ENCODE data around the gene GALC.

Gene GALC

DNA sequence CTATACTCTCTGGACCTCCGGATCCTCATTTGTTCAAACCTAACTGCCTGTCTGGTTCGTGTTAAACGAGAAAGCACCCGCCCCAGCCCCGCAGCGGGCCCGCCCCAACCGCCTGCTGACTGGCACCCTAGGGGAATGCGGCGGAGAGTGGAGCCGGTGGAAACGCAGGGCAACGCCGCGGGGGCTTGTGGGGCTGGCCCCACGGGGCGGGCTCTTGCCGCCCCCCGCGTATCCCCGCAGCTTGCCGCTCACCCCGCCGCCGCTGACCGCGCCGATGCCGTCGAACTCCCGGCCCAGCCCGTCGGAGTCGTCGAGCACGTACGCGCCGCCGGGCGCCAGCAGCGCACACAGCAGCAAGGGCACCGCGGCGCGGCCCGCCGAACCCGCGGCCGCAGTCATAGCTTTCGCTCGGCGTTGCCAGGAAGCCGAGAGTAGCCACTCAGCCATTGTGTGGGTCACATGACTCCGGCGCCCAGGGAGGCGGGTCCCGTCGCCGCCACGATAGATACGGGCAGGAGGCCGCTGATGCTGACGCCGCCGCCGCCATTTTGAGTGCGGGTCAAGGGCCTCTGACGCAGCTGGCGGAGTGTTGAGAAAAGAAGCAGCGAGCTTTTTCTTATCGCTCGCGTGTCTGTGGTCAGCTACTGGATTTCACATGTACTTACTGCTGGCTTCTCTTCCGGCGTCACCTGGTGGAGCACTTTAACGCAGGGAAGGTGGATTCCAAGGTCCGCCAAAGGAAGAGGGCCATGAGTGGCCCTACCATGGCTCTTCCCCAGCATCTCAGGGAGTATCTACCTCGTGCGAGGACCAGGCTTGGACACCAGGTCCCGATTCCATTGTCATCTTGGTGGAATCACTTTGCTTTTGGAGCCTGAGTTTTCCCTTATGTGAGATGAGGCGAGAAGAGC lies at the start of gene GALC:
GALC (minus strand) TSS at position 465 of the 911 bp plus-strand sequence; CDS start at position 447, 18 bp downstream.
- Histone ChIP-seq H3K4me3 (peak within 1 kb of the TSS; percentile 98), H3K27ac (peak within 1 kb of the TSS; percentile 92 to 98)
- DNase-seq (ENCODE audit: low spot score), result peak; percentile 97
- TF ChIP-seq, protein P1, sequence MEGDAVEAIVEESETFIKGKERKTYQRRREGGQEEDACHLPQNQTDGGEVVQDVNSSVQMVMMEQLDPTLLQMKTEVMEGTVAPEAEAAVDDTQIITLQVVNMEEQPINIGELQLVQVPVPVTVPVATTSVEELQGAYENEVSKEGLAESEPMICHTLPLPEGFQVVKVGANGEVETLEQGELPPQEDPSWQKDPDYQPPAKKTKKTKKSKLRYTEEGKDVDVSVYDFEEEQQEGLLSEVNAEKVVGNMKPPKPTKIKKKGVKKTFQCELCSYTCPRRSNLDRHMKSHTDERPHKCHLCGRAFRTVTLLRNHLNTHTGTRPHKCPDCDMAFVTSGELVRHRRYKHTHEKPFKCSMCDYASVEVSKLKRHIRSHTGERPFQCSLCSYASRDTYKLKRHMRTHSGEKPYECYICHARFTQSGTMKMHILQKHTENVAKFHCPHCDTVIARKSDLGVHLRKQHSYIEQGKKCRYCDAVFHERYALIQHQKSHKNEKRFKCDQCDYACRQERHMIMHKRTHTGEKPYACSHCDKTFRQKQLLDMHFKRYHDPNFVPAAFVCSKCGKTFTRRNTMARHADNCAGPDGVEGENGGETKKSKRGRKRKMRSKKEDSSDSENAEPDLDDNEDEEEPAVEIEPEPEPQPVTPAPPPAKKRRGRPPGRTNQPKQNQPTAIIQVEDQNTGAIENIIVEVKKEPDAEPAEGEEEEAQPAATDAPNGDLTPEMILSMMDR (IDR thresholded peaks at IDR 0.05), result no peak

DNA sequence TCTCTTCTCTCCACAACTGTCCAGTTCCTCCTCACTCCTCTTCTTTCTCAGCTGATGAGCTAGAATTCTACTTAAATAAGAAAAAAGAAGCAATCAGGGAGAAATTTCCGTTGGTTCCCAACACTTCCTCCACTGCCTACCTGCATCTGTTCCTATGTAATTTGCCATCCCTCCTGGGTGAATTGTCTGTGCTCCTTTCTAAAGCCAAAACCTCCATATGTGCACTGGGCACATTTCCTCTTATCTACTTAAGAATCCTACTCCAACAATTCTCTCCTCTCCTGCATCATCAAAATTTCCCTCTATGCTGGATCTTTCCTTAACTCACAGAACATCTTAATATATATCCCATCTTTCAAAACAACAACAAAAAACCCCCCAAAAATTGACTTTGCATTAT lies 47.2 kb upstream of the GALC start:
- Histone ChIP-seq H3K27ac (no peak overlapping the region), H3K4me3 (no peak overlapping the region)
- DNase-seq (ENCODE audit: low spot score), result no peak
- TF ChIP-seq, protein P1 (IDR thresholded peaks at IDR 0.05), result no peak

DNA sequence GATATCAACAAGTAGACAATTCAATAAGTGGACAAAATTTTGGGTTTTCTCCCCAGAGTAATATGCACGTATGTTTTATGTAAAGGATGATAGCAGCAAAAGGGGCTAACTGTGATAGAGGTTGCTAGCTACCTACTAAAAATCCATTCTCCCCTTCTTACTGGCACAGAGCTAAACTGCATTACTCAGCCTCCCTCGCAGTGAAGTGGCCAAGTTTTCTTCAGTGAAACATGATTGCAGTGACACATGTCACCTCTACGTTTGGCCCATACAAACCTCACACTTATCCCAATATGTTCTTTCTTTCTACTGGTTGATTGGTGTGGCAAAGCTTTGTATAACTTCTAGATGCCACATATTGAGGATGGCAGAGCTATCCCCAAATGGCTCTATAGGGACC lies 46.2 kb upstream of the GALC start:
- Histone ChIP-seq H3K4me3 (no peak overlapping the region), H3K27ac (no peak overlapping the region)
- no peak for DNase-seq (ENCODE audit: low spot score)
- TF ChIP-seq, protein P1 (IDR thresholded peaks at IDR 0.05), result no peak

DNA sequence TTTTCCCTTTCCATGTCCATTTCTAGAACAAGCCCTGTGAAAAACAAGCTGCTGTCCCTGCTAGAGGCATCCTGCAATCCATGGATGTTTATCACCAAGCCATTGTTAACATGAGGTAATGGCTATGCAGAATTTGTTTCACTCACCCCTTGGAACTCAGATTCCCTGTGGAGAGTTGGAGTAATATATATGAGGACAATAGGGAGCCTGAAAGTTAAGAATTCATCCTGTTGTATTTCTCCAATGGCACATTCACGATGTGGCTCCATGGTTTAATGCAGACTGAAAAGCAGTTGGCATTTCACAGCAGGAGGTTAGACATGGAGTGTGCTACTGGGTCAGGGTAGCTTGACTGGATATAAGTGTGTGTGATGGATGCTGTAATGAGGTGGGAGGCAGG lies 44.3 kb upstream of the GALC start:
- H3K4me3 ChIP-seq, result no peak overlapping the region
- TF ChIP-seq, protein P1 (IDR thresholded peaks at IDR 0.05), result no peak
- H3K27ac ChIP-seq, result no peak overlapping the region
- no peak for DNase-seq (ENCODE audit: low spot score)

DNA sequence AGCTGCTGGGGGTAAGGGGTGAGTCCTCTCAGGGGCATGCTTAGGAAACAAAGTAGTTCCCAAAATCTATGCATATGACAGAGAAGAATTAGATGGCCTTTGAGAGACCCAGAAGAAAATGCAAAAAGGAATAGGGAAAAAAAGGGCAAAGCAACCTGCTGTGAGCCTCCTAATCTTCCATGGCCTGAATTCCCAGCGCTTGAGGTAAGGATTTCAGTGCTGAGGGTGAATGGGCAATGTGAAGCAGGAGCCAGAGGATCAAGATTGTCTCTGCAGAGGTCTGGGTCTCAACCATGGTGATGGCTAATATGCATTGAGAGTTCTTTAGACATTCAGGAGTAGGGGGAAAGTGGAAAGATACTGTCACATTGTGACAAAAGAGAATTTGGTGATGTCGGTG lies 43.4 kb upstream of the GALC start:
- Histone ChIP-seq H3K27ac (no peak overlapping the region), H3K4me3 (no peak overlapping the region)
- no peak for DNase-seq (ENCODE audit: low spot score)
- TF ChIP-seq, protein P1 (IDR thresholded peaks at IDR 0.05), result no peak

DNA sequence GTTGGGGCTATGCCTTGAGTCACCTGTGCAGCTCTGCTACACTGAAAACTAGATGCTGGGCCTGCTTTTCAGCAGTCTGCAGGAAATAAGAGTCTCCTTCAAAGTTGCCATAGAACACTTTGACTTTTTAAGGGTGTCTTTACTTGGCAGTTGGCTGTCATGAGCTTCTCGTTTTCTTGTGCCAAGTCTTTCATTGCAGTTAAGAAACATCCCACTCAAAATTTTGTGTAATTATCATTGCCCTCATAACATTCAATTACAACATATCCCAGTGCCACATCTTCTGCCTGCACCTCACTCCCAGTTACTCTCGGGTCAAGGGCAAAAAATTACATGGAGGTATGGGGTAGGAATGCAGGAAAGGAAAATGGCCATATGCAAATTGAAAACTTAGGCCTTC lies 41.1 kb upstream of the GALC start:
- Histone ChIP-seq H3K27ac (no peak overlapping the region), H3K4me3 (no peak overlapping the region)
- TF ChIP-seq, protein P1 (IDR thresholded peaks at IDR 0.05), result no peak
- no peak for DNase-seq (ENCODE audit: low spot score)

DNA sequence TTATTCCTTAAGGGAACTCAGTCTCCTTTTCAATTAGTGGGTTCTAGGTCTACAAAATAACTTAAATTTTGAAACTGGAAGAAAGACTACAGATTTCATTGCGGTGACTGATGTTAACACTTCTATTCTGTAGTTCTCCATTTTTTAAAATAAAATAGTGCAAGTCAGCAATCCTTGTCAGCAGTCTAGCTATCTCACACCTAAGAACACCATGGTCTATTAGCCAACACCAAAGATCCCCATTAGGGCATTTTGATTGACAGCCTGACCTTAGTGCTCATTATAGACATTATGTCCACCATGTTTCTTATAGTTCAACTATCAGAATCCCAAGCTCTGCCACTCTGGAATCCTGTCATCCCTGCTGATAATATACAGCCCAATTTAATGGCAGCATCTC lies 39.4 kb upstream of the GALC start:
- TF ChIP-seq, protein P1 (IDR thresholded peaks at IDR 0.05), result no peak
- Histone ChIP-seq H3K4me3 (no peak overlapping the region), H3K27ac (no peak overlapping the region)
- no peak for DNase-seq (ENCODE audit: low spot score)

All from coronary artery (tissue), 2 donors.